ENCODE data around the gene NDUFB10. TPM values are rescaled to one million over a fixed set of nuclear protein-coding genes. Genes with fewer than 3 reads are reported as not detected.
A peak's percentile ranks its signal among the peaks of the same experiment; 100 is the strongest.

The NDUFB10 gene
- total RNA-seq, 2 donors from 2014 or later: 108 to 197 TPM

- Histone ChIP-seq H3K4me3 (peak overlapping the region; percentile 98), H3K4me1 (ENCODE audit: control insufficient read depth in 1 of 2, low read depth in 2 of 2) (peaks cover 27 to 47% of the 10 kb centered on the region in 2 donors), H3K9me3 (no peaks in the 10 kb centered on the region), H3K27ac (peak overlapping the region; percentile 65 to 79), H3K36me3 (no peaks in the 10 kb centered on the region), H3K27me3 (replicated peaks; ENCODE audit: insufficient read depth) (no peaks in the 10 kb centered on the region)
- TF ChIP-seq CTCF (IDR thresholded peaks at IDR 0.05): no peak
- DNase-seq (ENCODE audit: low spot score) (no peak), ATAC-seq (ENCODE audit: insufficient number of reproducible peaks, low FRiP score, low read depth) (no peak)
These were observed 49.9 kb downstream of the NDUFB10 start for GRCh38 chr16:2009164-2009711.

GRCh38 chr16:2009791-2010510, 50.6 kb downstream of the NDUFB10 start, which contains the start of gene ZNF598:
Gene ZNF598 (minus strand): TSS chr16:2009821.
- H3K4me1 ChIP-seq (ENCODE audit: control insufficient read depth in 1 of 2, low read depth in 2 of 2): peaks cover 24 to 40% of the 10 kb centered on the region in 2 donors
- peak; percentile 28 for DNase-seq (ENCODE audit: low spot score)
- H3K27ac ChIP-seq: peak within 1 kb of the TSS; percentile 79
- no peaks in the 10 kb centered on the region for H3K27me3 ChIP-seq (replicated peaks; ENCODE audit: insufficient read depth)
- no peak for TF ChIP-seq CTCF (IDR thresholded peaks at IDR 0.05)
- no peaks in the 10 kb centered on the region for H3K9me3 ChIP-seq
- H3K4me3 ChIP-seq: peak within 1 kb of the TSS; percentile 98
- no peaks in the 10 kb centered on the region for H3K36me3 ChIP-seq
- ATAC-seq (ENCODE audit: insufficient number of reproducible peaks, low FRiP score, low read depth): peak; percentile 90

Other genes with a start within 250 kb of the NDUFB10 start
- gene NME3, start 188.0 kb upstream of the NDUFB10 start, total RNA-seq: 100 to 1,000 TPM in 1 of 2 donors, 10 to 100 TPM in 1; 68.1 to 165 TPM
- gene EME2, start 186.7 kb upstream of the NDUFB10 start, total RNA-seq: 10 to 100 TPM; 23.4 to 29.2 TPM
- gene MRPS34, start 186.4 kb upstream of the NDUFB10 start, total RNA-seq: 10 to 100 TPM; 36.9 to 48.3 TPM
- 10 to 100 TPM; 60.9 to 79.3 TPM for gene SPSB3, start 177.0 kb upstream of the NDUFB10 start, total RNA-seq
- 10 to 100 TPM; 64.6 to 68.5 TPM for gene NUBP2, start 176.6 kb upstream of the NDUFB10 start, total RNA-seq
- gene IGFALS, start 165.8 kb upstream of the NDUFB10 start, total RNA-seq: under 1 TPM; 0.28 to 0.54 TPM
- gene HAGH, start 132.7 kb upstream of the NDUFB10 start, total RNA-seq: 100 to 1,000 TPM in 1 of 2 donors, 10 to 100 TPM in 1; 99.8 to 183 TPM
- gene FAHD1, start 132.3 kb upstream of the NDUFB10 start, total RNA-seq: 10 to 100 TPM; 14.4 to 17.5 TPM
- not detected for gene MEIOB, start 87.4 kb upstream of the NDUFB10 start, total RNA-seq
- gene HS3ST6, start 41.1 kb upstream of the NDUFB10 start, total RNA-seq: not detected
- 10 to 100 TPM; 21.2 to 37.6 TPM for gene MSRB1, start 16.3 kb upstream of the NDUFB10 start, total RNA-seq
- not detected for gene RPL3L, start 4.8 kb upstream of the NDUFB10 start, total RNA-seq
- gene RPS2, start 5.3 kb downstream of the NDUFB10 start, total RNA-seq: 100 to 1,000 TPM; 702 to 834 TPM
- gene RNF151, start 7.3 kb downstream of the NDUFB10 start, total RNA-seq: not detected
- 10 to 100 TPM; 22.2 to 44.8 TPM for gene TBL3, start 12.5 kb downstream of the NDUFB10 start, total RNA-seq
- gene NOXO1, start 21.9 kb downstream of the NDUFB10 start, total RNA-seq: not detected
- gene GFER, start 24.7 kb downstream of the NDUFB10 start, total RNA-seq: 10 to 100 TPM; 12.4 to 14.6 TPM
- 1 to 10 TPM in 1 of 2 donors, under 1 TPM in 1; 0.49 to 1.5 TPM for gene SYNGR3, start 30.4 kb downstream of the NDUFB10 start, total RNA-seq
- gene ZNF598, start 50.3 kb downstream of the NDUFB10 start, total RNA-seq: 10 to 100 TPM; 65.8 to 68.5 TPM
- not detected for gene NPW, start 60.2 kb downstream of the NDUFB10 start, total RNA-seq
- gene NHERF2, start 67.4 kb downstream of the NDUFB10 start, total RNA-seq: 10 to 100 TPM; 66.0 to 84.1 TPM
- gene NTHL1, start 88.3 kb downstream of the NDUFB10 start, total RNA-seq: 10 to 100 TPM in 1 of 2 donors, 1 to 10 TPM in 1; 7.7 to 13.4 TPM
- gene TSC2, start 88.4 kb downstream of the NDUFB10 start, total RNA-seq: 100 to 1,000 TPM; 112 to 123 TPM
- 1,000 to 10,000 TPM in 1 of 2 donors, 100 to 1,000 TPM in 1; 838 to 1,071 TPM for gene PKD1, start 176.4 kb downstream of the NDUFB10 start, total RNA-seq
- gene RAB26, start 189.1 kb downstream of the NDUFB10 start, total RNA-seq: not detected
- gene TRAF7, start 196.2 kb downstream of the NDUFB10 start, total RNA-seq: 10 to 100 TPM; 34.1 to 54.8 TPM
- gene CASKIN1, start 237.1 kb downstream of the NDUFB10 start, total RNA-seq: not detected
- 10 to 100 TPM; 13.7 to 47.7 TPM for gene MLST8, start 245.9 kb downstream of the NDUFB10 start, total RNA-seq

All from thoracic aorta (tissue), 2 donors.